OCI-LY1 (cell line): ENCODE data around the gene TXNL4B.

Source experiments
- EZH2 ChIP-seq: fragments of 200-600 bp; sonication (generic), shearing (Covaris generic); IDR thresholded peaks from 2 replicates; pipeline ENCODE4 v1.8.0; 2017; ENCODE audit warnings: borderline replicate concordance, mixed run types, mild to moderate bottlenecking, antibody characterized with exemption, low read length, moderate library complexity, mixed read lengths
- TF ChIP-seq, protein P1 (sequence below): fragments of 200-600 bp; sonication (generic), shearing (Covaris generic); IDR thresholded peaks from 2 replicates; pipeline ENCODE4 v1.5.1; 2017; ENCODE audit warnings: mild to moderate bottlenecking, antibody characterized with exemption, low read length, moderate library complexity, mixed read lengths

DNA sequence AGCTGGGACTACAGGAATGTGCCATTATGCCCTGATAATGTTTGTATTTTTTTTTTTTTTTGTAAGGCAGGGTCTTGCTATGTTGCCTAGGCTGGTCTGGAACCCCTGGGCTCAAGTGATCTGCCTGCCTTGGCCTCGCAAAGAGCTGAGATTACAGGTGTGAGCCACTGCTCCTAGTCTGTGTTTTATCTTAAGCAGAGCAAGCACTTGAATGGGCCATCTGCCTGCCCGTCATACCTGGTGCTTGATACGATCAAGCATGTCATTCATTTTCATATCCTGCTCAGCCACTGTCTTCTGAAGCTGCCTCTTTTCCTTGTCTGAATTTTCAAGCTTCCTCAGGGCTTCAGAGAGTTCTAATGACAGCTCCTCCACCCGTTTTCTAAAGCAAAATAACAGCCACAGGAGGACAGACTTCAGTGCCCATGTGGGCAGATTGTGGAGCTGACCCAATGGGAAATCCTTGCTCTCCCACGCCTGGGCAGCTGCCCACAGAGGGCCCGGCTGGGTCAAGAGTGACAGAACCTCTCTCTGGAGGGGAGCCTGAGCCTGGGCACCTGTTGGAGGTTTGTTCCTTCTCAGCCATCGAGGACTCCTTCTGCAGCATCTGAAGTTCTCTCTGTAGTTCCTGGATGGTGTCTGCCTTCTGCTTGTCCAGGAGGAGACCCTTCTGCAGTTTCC, 36.7 kb upstream of the TXNL4B start:
- TF ChIP-seq, protein P1, sequence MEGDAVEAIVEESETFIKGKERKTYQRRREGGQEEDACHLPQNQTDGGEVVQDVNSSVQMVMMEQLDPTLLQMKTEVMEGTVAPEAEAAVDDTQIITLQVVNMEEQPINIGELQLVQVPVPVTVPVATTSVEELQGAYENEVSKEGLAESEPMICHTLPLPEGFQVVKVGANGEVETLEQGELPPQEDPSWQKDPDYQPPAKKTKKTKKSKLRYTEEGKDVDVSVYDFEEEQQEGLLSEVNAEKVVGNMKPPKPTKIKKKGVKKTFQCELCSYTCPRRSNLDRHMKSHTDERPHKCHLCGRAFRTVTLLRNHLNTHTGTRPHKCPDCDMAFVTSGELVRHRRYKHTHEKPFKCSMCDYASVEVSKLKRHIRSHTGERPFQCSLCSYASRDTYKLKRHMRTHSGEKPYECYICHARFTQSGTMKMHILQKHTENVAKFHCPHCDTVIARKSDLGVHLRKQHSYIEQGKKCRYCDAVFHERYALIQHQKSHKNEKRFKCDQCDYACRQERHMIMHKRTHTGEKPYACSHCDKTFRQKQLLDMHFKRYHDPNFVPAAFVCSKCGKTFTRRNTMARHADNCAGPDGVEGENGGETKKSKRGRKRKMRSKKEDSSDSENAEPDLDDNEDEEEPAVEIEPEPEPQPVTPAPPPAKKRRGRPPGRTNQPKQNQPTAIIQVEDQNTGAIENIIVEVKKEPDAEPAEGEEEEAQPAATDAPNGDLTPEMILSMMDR: no peak
- no peak for TF ChIP-seq EZH2
